IPS-15b (cell line): ENCODE data around the gene FAM228A.
"Not testable (repeated sequence)": the region's sequence is repeated elsewhere in the genome, so short reads cannot be mapped to it uniquely, and the experiment has no call there.

Experiments
- H3K27me3 ChIP-seq: one replicate; pipeline ENCODE4 v1.6.1; 2013; ENCODE audit warnings: low read length; ENCODE audit not compliant: control insufficient read depth, insufficient read depth
- H3K36me3 ChIP-seq: one replicate; pipeline ENCODE4 v1.6.1; 2013; ENCODE audit warnings: low read length; ENCODE audit not compliant: control insufficient read depth, insufficient read depth
- H3K4me1 ChIP-seq: one replicate; pipeline ENCODE4 v1.6.1; 2013; ENCODE audit warnings: mild to moderate bottlenecking, low read length; ENCODE audit not compliant: control insufficient read depth, insufficient read depth
- H3K4me3 ChIP-seq: one replicate; pipeline ENCODE4 v1.5.1; 2013; ENCODE audit warnings: low read depth, low read length
- H3K9ac ChIP-seq: one replicate; pipeline ENCODE4 v1.6.1; 2013; ENCODE audit warnings: low read depth, mild to moderate bottlenecking, low read length
- H3K9me3 ChIP-seq: one replicate; pipeline ENCODE4 v1.6.1; 2013; ENCODE audit warnings: mild to moderate bottlenecking, low read length; ENCODE audit not compliant: control insufficient read depth, insufficient read depth

The FAM228A gene

DNA sequence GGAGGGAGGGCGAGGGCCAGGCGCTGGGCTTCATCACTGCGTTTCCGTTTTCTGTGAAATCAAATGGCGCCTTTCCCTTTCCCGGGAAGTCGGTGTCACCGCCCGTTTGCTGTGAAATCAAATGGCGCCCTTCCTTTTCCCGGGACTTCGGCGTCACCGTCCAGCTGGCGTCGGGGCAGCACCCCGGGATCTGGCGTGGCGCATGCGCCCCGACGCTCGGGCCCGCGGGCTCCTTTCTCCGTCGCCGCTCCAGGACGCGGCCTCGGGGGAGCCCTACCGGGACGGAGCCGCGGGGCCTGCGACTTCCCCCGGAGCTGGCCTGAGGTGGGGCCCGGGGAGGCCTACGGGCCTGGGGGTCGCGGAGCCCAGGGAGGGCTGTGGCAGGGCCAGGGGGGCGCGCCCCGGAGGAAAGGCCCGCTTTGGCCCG lies at the start of gene FAM228A:
FAM228A (plus strand) TSS at position 203 of the 427 bp plus-strand sequence. CDS start 428 bp downstream, outside the sequence.
- Histone ChIP-seq H3K27me3 (no peaks in the 10 kb centered on the region), H3K4me3 (no peak within 1 kb of the TSS), H3K9ac (no peak within 1 kb of the TSS), H3K36me3 (no peaks in the 10 kb centered on the region), H3K9me3 (no peaks in the 10 kb centered on the region), H3K4me1 (no peaks in the 10 kb centered on the region)

GRCh38 chr2:24125956-24126355 lies 48.9 kb upstream of the FAM228A start:
- Histone ChIP-seq H3K9ac (no peak overlapping the region), H3K36me3 (no peaks in the 10 kb centered on the region), H3K4me3 (no peak overlapping the region), H3K27me3 (peaks cover 3% of the 10 kb centered on the region), H3K9me3 (no peaks in the 10 kb centered on the region), H3K4me1 (no peaks in the 10 kb centered on the region)

DNA sequence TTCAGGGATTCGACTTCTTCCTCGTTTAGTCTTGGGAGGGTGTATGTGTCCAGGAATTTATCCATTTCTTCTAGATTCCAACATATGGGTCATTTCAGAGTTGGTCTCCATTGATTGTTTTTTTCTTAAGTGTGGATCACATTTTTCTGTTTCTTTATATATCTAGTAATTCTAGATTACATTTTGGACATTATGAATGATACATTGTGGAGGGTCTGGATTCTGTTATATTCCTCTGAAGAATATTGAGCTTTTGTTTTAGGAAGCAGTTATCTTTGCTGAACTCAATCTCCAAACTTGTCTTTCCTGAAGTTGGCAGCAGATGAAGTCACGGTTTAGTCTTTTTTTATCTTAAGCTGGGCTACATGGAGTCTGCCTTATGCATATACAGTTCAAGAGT lies 42.3 kb upstream of the FAM228A start:
- no peak overlapping the region for H3K9ac ChIP-seq
- H3K9me3 ChIP-seq: no peaks in the 10 kb centered on the region
- H3K27me3 ChIP-seq: no peaks in the 10 kb centered on the region
- no peaks in the 10 kb centered on the region for H3K4me1 ChIP-seq
- H3K36me3 ChIP-seq: no peaks in the 10 kb centered on the region
- no peak overlapping the region for H3K4me3 ChIP-seq

DNA sequence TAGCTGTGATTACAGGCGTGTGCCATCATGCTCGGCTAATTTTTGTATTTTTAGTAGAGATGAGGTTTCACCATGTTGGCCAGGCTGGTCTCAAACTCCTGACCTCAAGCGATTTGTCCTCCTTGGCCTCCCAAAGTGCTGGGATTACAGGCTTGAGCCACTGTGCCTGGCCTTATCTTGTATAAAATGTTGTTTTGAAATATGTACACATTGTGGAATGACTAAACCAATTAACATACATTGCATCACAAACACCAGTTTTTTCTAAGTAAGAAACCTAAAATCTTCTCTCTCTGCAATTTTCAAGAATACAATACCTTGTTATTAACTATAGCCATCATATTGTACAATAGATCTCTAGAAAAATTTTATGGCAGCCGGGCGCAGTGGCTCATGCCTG lies 34.5 kb upstream of the FAM228A start:
- H3K4me1 ChIP-seq, H3K9ac ChIP-seq, H3K27me3 ChIP-seq, H3K4me3 ChIP-seq, H3K36me3 ChIP-seq, H3K9me3 ChIP-seq: not testable (repeated sequence)

GRCh38 chr2:24147364-24147763 lies 27.5 kb upstream of the FAM228A start:
- H3K36me3 ChIP-seq: no peaks in the 10 kb centered on the region

GRCh38 chr2:24152413-24153197 lies 22.2 kb upstream of the FAM228A start:
- Histone ChIP-seq H3K4me3 (no peak overlapping the region), H3K4me1 (no peaks in the 10 kb centered on the region), H3K36me3 (no peaks in the 10 kb centered on the region), H3K9ac (no peak overlapping the region), H3K27me3 (no peaks in the 10 kb centered on the region), H3K9me3 (no peaks in the 10 kb centered on the region)

More at GRCh38 chr2:24147364-24147763, 27.5 kb upstream of the FAM228A start:
- H3K9me3 ChIP-seq: no peaks in the 10 kb centered on the region
- no peaks in the 10 kb centered on the region for H3K27me3 ChIP-seq
- H3K9ac ChIP-seq: no peak overlapping the region
- H3K4me3 ChIP-seq: no peak overlapping the region
- H3K4me1 ChIP-seq: no peaks in the 10 kb centered on the region

GRCh38 chr2:24153478-24153877 lies 21.4 kb upstream of the FAM228A start:
- no peaks in the 10 kb centered on the region for H3K36me3 ChIP-seq
- no peaks in the 10 kb centered on the region for H3K9me3 ChIP-seq
- no peaks in the 10 kb centered on the region for H3K4me1 ChIP-seq
- H3K27me3 ChIP-seq: no peaks in the 10 kb centered on the region
- no peak overlapping the region for H3K9ac ChIP-seq
- H3K4me3 ChIP-seq: no peak overlapping the region

DNA sequence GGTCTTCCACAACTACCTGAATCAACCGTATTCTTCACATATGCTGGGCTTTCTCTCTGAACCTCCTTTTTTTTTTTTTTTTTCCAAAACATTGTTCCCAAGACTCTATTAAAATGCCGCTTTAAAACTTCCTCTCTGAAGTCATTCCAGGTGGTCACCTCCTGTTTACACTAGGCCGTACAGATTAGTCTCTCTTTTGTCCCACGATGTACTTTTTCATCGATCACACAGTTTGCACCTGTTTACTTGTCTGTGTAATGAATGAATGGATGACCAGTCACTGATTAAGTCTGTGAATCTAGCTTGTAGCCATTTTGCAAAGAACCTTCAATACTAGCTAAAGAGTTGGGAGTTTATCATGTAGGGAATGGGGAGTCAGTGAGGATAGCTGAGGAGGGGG lies 16.7 kb upstream of the FAM228A start:
- Histone ChIP-seq H3K4me3 (no peak overlapping the region), H3K9me3 (no peaks in the 10 kb centered on the region), H3K27me3 (no peaks in the 10 kb centered on the region), H3K4me1 (no peaks in the 10 kb centered on the region), H3K36me3 (no peaks in the 10 kb centered on the region), H3K9ac (no peak overlapping the region)

DNA sequence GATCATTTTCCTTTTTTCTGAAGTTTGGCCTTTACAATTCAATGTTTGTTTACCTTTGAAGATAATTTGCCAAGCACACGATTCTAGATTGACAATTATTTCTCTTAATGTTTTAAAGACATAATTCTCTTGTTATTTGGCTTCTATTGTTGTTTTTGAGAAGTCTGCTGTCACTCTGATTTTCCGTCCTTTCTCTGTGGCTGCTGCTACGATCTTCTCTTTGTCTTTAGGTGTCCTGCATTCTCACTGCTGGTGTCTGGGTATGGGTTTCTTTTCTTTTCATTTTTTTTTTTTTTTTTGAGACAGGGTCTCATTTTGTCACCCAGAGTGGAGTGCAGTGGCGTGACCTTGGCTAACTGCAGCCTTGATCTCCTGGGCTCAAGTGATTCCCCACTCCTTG lies 15.1 kb upstream of the FAM228A start:
- H3K36me3 ChIP-seq: no peaks in the 10 kb centered on the region
- H3K4me1 ChIP-seq: no peaks in the 10 kb centered on the region
- no peaks in the 10 kb centered on the region for H3K9me3 ChIP-seq
- no peaks in the 10 kb centered on the region for H3K27me3 ChIP-seq
- H3K4me3 ChIP-seq: no peak overlapping the region
- H3K9ac ChIP-seq: no peak overlapping the region

DNA sequence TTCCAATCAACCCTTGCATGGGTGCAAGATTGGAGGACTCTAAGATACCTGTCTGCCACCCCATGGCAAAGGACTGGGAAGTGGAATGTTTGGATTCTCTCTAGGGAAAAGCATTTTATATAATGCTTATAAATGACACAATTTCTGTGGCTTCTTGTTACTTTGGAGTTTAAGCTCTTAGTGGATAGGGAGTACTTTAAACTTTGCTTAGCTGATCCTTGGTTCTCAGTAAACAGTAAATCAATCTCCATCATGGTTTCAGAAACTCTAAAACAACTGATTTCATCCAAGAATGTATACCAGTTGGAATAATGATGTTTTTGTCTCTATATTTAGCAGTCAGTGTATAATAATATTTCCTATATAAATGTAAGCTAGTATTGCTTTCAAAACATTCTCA lies 14.1 kb upstream of the FAM228A start:
- H3K36me3 ChIP-seq: no peaks in the 10 kb centered on the region
- no peaks in the 10 kb centered on the region for H3K27me3 ChIP-seq
- H3K4me3 ChIP-seq: no peak overlapping the region
- no peaks in the 10 kb centered on the region for H3K9me3 ChIP-seq
- H3K9ac ChIP-seq: no peak overlapping the region
- H3K4me1 ChIP-seq: no peaks in the 10 kb centered on the region

GRCh38 chr2:24162494-24162893 lies 12.4 kb upstream of the FAM228A start:
- H3K9ac ChIP-seq: no peak overlapping the region
- no peaks in the 10 kb centered on the region for H3K36me3 ChIP-seq
- H3K4me3 ChIP-seq: no peak overlapping the region
- no peaks in the 10 kb centered on the region for H3K9me3 ChIP-seq
- no peaks in the 10 kb centered on the region for H3K4me1 ChIP-seq
- H3K27me3 ChIP-seq: no peaks in the 10 kb centered on the region

DNA sequence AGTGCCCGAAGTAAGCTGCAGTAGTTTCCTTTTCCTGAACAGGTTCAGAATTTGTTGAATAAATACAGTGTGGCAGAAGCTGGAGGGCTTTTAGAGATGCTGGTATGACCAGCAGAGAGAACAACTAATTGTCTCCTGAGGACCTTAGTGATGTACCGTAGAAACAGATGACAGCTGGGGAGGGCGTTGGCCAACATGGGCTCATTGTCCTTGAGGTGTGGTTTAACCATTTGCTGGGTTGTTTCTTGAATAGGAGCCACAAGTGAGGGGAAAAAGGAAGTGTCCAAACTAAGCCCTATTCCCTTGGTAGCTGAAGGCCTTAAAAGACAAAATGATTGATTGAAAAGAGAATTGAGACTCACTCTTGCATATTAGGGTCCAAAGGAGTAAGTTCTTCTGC lies 11.7 kb upstream of the FAM228A start:
- Histone ChIP-seq H3K9ac (no peak overlapping the region), H3K4me1 (no peaks in the 10 kb centered on the region), H3K9me3 (no peaks in the 10 kb centered on the region), H3K27me3 (no peaks in the 10 kb centered on the region), H3K4me3 (no peak overlapping the region), H3K36me3 (no peaks in the 10 kb centered on the region)
